Central memory CD4-positive, alpha-beta T cell (primary cell): ENCODE measurements around the gene TAF11L12.
"Not testable (repeated sequence)": the region's sequence is repeated elsewhere in the genome, so short reads cannot be mapped to it uniquely, and the experiment has no call there.

Experiments used
- DNase-seq: peaks from one replicate; pipeline ENCODE4 v3.0.0; 2022
- total RNA-seq, 3 experiments: gene quantifications; one replicate each; lab custom pipeline; 2026; lab: John Stamatoyannopoulos, UW

The TAF11L12 gene
- 0 reads per million in 3 experiments for total RNA-seq

- DNase-seq = not testable (repeated sequence)
Observed at GRCh38 chr5:17610092-17610491, at the start of gene TAF11L12. TSS of gene TAF11L12 (plus strand) at chr5:17610392.

- DNase-seq = not testable (repeated sequence)
Observed at GRCh38 chr5:17585658-17586057, 24.5 kb upstream of the TAF11L12 start, which contains the start of gene TAF11L7. TSS of gene TAF11L7 (minus strand) at chr5:17585758.

- DNase-seq = not testable (repeated sequence)
Observed at GRCh38 chr5:17590860-17591259, 19.3 kb upstream of the TAF11L12 start, which contains the start of gene TAF11L8. TSS of gene TAF11L8 (minus strand) at chr5:17590960.

- not testable (repeated sequence) for DNase-seq
Observed at GRCh38 chr5:17594255-17594654, 15.9 kb upstream of the TAF11L12 start, which contains the start of gene TAF11L9. TSS of gene TAF11L9 (minus strand) at chr5:17594394.

GRCh38 chr5:17597728-17598127, 12.5 kb upstream of the TAF11L12 start, which contains the start of gene TAF11L10:
TSS of gene TAF11L10 (minus strand) at chr5:17597828.
- not testable (repeated sequence) for DNase-seq

- not testable (repeated sequence) for DNase-seq
Observed at GRCh38 chr5:17603880-17604279, 6.3 kb upstream of the TAF11L12 start, which contains the start of gene TAF11L11. TSS of gene TAF11L11 (plus strand) at chr5:17604183.

- DNase-seq = no peak
Observed at GRCh38 chr5:17604951-17605350, 5.2 kb upstream of the TAF11L12 start.

- DNase-seq = not testable (repeated sequence)
Observed at GRCh38 chr5:17607461-17607860, 2.7 kb upstream of the TAF11L12 start.

GRCh38 chr5:17614872-17615605, 4.8 kb downstream of the TAF11L12 start:
- no peak for DNase-seq

- no peak for DNase-seq
Observed at GRCh38 chr5:17619354-17619753, 9.2 kb downstream of the TAF11L12 start.

- no peak for DNase-seq
Observed at GRCh38 chr5:17620627-17621026, 10.4 kb downstream of the TAF11L12 start.

- DNase-seq = no peak
Observed at GRCh38 chr5:17625686-17626085, 15.5 kb downstream of the TAF11L12 start.

GRCh38 chr5:17631788-17632187, 21.6 kb downstream of the TAF11L12 start, which contains the start of gene TAF11L13:
TSS of gene TAF11L13 (plus strand) at chr5:17632088.
- not testable (repeated sequence) for DNase-seq

- no peak for DNase-seq
Observed at GRCh38 chr5:17634160-17634559, 24.0 kb downstream of the TAF11L12 start, which contains the start of gene TAF11L14. TSS of gene TAF11L14 (plus strand) at chr5:17634460.

- not testable (repeated sequence) for DNase-seq
Observed at GRCh38 chr5:17649232-17649631, 39.0 kb downstream of the TAF11L12 start.

GRCh38 chr5:17655201-17655759, 45.1 kb downstream of the TAF11L12 start:
- not testable (repeated sequence) for DNase-seq

- DNase-seq = no peak
Observed at GRCh38 chr5:17655921-17656320, 45.7 kb downstream of the TAF11L12 start.
